ENCODE measurements around the gene DSCAML1.

Gene DSCAML1

DNA sequence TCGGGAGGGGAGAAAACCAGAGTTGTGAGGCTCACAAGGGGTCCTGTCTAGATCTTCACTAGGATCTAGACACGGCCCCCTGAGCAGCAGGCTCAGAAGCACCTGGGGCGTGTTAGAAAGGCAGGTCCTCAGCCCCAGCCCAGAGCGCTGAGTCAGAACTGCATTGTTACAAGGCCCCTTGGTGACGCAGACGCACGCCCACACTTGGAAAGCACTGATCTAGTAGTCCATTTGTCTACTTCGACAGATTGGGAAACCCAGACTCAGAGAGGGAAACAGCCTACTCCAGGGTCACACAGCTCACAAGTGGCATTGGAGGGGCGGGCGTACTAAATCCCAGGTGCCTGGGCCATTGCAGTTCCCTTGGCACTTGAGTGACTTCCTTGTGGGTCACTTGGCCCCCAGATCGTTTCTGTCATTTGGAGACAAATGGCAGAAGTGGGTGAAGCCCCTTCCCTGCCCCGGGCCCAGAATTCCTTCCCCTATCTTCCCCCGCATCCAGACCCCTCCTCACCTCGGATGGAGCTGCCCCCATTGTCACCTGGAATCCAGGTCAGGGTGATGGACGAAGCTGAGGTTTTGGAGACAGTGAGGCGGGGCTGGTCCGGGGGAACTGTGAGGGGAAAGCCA, 358.5 kb downstream of the DSCAML1 start:
- DNase-seq, result no peak

DNA sequence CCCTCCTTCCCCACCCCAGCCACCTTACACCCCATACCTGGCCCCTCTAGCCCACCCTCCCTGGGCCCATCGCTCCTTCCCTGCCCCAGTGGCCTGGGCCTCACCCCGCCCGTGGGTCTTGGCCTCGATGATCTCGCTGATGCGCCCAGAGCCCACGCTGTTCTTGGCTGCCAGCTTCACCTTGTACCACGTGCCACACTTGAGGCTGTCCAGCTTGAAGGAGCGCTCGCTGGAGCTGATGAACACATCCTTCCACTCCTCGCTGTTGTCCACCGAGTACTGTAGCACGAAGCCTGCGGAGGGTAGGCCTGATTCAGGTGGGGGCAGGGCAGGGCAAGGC, 359.3 kb downstream of the DSCAML1 start:
- DNase-seq, result no peak

DNA sequence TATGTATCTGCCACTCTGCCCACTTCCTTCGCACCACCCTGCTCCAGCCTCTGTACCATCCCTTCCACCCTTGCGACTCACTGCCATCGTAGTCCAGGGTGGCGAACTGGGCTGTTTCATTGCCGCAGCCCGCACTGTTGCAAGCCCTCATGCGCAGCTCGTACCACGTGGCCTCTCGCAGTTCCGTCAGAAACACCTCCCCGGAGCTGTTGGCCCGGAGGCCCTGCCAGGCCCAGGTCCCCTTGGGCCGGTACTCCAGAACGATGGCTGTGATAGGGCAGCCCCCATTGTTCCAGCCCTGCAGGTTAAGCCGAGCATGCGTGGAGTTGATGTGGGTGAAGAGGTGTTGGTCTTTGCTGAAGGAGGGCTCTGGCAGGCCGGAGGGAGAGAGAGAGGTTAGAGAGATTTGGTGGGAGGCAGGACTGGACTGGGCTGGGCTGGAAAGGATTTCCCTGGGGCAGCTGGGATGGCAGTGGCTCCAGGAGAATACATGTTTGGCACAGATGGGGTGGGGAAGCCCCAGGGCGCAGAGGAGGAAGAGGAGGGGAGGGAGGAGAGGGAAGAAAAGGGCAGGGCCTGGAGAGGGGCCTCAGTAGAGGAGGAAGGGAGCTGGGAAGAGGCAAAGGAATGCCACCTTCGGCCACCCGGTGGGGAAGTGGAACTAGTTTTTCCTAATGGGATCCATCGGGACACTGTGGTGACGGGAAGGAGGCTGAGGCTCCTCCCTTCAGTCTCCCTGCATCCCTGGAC, 359.8 kb downstream of the DSCAML1 start:
- DNase-seq, result no peak

DNA sequence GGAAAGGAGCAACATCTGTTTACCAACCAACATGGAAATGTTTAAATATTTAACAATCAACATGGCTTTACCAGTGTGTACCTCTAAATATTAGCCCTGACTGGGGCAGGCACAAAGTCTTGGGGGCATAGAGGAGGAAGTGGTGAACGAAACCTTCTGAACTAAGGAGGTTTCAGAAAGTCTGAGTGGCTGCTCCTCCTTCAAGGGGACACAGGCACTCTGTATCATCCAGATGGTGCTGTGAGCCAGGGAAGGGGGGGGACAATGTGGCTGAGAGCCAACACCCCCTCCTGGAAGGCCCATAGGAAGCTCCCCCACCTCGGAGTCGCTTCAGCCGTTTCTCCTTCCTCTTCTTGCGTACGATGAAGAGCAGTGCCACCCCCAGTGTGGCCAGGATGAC, 361.7 kb downstream of the DSCAML1 start:
- no peak for DNase-seq

DNA sequence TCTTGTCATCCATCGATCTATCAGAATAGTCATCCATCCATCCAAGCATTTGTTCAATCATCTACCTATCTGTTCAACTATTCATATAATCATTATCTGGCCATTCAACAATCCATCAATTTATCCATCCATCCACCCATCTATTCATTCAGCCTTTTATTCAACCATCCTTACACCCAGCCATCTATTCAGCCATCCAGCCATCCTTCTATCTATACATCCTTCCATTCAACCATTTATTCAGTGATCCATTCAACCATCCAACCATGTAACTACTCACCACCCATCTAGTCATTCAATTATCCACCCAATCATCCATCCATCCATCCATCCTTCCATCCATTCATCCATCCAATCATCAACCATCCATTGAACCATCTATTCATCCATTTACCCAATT, 362.5 kb downstream of the DSCAML1 start:
- no peak for DNase-seq

DNA sequence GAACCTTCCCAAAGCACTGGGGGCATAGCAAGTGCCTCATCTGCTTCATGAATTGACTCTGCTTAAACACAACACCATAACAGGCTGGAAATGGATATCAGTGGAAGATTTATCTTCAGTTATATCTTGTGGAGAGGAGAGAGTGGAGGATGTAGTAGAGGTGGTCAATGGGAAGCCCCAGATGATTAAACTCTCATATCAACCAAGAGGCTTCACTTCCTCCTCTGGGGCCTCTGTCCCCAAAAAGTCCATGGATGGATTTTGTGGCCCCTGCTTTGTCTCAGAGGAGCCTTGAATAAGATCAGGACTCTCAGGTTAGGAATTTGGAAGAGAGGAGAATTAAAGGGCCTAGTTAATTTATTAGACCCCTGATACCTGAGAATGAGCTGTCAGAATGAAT, 363.3 kb downstream of the DSCAML1 start:
- no peak for DNase-seq

DNA sequence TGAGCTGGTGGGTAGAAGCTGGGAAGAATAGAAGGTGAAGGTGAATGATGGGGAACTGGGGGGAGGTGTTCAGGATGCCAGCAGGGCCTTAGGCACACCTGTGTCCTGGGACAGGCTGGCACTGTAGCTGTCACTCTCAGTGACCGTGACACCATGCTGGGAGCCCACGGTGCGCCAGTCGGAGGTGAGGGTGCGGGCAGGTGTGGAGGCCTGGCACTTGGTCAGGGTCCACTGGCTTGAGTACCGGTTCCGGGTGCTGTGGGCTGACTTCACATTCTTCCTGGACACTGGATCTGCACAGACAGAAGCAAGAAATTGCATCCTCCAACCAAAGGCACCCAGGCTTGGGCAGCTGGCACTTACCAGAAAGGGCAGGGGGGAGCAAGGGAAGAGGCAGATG, 365.6 kb downstream of the DSCAML1 start:
- no peak for DNase-seq

DNA sequence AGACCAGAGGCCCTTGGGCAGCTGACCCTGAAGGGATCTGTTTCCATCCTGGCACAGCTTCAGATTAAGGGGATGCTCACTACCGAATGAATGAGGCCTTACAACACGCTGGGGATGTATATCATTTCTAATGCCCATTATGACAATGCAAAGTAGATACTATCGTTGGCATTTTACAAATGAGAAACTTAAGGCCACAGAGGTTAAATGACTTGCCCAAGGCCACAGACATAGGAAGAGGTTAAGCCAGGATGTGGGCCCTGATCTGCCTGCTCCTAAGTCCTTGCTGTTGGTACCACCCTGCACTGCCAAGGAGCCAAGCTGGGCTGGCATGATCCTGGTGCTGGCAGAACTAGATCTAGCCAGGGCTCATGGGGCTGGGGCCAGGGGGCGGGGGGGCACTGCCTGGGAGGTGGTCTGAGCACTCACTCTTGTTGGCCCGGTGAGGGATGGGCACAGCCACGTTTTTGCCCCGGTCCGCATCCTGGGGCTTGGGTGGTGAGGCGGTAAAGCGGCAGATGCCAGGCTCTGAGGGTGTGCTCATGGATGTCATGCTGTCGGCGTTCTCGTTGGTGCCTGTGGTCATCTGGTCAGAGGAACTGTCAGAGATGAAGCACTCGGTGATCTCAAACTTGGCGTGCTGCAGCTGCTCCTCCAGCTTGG, 366.6 kb downstream of the DSCAML1 start:
- no peak for DNase-seq

DNA sequence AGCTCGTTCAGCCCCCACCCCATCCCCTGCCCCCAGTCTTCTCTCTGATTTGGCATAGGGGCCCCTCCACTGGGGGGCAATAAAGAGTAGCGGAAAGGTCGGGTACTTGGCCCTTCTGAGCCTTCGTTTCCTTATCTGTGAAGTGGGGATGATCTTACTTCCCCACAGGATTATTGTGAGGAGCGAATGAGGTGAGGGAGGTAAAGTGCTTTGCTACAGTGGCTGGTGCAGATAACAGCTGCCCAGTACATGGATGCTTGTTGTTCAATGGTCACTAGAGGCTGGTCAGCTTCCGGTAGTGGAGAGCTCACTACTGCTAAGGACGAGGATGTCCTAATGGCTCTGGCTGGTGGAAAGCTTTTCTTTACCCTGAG, 368.2 kb downstream of the DSCAML1 start:
- DNase-seq, result no peak

DNA sequence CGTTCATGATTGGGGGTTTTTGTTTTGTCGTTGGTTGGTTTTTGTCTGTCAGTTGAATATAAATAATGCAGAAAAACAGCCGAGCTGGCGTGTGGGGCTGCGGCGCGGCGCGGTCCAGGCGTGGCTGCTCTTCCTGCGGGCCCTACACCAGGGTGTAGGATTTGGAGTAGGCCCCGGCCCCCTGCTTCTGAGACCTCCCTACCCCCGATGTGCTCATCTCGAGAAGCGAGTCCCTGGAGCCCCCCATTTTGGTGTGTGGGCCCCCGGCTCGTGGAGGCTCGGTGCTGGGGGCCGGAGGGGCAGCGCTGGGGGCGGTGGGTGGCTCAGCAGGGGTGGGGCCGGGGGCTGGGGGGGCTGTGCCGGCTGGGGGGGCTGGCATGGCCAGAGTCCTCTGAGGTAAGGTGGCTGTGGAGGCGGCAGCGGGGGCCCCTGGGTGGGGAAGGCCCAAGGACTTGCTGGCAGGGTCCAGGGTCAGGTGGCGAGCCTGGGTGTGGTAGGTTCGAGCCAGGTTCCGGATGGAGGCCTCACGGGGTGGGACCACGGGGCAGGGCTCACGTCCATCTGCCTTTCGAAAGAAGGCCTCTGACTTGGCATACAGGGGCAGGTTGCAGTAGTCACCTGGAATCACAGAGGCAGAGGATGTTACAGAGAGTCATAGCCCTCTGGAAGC, 368.7 kb downstream of the DSCAML1 start:
- no peak for DNase-seq

DNA sequence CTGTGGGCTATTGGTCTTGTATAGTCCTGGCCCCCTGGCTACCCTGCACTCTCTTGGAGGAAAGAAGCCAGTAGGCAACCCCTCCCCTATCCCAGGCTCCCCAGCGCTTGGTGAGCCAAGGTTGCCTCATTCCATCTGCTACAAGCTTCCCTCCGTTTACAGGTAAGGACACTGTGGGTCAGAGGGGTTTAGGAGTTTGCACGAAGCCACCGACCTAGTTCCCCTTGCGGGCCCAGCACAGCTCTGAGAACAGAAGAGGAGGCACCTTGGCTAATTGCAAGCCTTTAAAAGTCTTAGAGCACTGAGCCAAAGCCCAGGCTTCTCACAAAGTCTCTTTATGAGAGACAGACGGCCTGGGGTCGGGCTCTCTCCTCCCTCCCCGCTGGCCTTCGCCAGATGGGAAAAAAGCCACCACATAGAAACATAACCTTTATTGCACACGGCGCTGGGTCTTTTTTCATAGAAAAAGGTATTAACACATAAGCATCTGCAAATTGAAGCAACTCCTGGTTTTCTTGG, 369.6 kb downstream of the DSCAML1 start:
- no peak for DNase-seq

DNA sequence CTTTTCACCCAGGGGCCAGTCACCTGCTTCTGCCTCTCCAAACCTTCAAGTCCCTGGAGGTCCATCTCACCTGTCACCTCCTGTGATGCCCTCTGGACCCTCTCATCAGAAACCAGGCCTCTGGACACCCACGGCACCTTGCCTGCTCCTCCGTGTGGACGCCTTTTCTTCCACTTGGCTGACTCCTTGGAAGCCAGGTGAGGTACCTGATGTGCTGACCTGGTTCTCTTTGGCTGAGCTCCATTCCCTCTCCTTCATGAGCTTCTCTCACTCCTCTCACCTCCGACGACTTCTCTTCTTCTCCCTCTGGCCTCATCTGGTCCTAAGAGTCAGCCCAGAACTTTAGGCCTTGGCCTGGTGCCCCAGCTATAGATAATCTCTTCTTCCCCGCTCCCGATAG, 370.1 kb downstream of the DSCAML1 start:
- no peak for DNase-seq

DNA sequence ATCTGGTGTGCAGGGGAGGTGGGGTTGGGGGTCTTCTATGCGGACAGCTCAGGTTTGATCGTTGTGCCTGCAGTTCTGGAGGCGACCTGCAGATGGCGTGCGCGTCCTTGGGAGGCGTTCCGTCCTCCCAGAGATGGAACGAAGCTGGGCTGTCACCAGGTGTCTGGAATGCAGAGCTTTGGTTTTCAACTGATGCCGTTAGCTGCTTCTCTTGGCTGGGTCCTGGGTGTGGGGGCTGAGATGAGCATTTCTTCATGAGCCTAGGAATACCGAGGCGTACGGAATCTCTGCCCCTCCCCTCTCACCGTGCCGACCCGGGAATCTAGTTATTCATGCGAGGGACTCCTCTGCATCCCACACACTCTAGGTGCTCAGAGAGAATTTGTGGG, 370.7 kb downstream of the DSCAML1 start:
- DNase-seq, result peak; percentile 15

DNA sequence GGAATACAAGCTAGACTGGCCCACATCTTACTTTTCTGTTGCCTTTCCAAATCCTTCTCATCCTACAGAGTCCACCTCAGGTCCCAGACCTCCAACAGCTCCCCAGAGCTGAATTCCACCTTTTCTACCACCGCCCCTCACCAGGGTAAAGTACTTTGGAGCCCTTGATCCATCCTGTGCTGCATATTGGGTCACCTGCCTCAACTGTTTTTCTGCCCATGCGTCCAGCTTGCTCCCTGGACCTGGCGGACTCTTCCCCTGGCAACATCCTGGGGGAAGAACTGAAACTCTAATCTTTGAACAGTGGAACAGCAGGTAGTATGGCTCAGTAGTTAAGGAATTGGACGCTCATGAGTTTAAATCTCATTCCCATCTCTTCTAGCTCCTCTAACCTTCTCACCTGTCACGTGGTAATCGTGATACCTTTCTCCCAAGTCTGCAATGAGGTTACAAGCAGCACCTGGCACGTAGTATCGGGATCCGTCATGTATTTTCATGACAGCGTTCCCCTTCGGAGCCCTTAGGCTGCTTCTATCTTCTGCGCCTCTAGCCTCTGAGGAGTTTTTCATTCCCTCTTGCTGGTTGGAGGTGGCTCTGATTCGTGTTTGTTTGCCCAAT, 371.2 kb downstream of the DSCAML1 start:
- DNase-seq, result no peak

DNA sequence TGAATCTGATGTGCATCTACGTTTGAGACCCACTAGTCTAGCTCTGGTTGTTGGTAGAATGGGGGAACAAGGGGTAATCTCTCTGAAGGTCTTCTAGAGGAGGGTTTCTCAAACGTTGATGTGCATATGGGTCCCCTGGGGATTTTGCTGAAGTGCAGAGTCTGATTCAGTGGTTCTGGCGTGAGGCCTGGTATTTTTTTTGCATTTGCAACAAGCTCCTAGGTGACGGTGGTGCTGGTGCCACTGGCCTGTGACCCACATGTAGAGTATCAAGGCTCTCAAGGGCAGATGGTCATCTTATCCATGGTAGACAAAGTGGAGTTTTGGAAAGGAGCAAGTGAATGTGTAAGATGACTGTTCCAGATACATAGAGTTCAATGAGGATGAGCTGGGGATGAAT, 372.2 kb downstream of the DSCAML1 start:
- no peak for DNase-seq

DNA sequence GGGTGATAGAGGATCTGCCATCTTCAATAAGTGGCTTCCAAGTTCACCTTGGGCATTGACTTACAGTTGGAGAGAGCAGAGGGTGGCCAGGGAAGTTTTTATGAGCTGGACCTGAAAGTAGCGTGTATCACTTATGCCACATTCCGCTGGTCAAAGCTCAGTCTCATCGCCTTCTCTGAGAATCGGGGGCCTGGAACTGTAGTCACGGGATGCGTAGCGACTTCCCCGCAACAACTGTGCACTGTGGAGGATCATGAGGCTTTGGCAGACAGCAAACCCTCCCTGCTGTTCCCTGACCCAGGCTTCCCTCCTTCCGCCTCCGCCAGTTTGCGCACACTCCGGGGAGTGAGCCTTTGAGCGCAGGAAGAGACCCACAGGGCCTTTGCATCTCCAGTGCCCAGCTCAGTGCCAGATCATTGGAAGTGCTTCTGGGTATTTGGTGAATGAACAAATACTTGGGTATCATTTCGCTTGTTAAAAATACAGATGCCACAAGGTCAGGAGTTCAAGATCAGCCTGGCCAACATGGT, 373.9 kb downstream of the DSCAML1 start:
- no peak for DNase-seq

DNA sequence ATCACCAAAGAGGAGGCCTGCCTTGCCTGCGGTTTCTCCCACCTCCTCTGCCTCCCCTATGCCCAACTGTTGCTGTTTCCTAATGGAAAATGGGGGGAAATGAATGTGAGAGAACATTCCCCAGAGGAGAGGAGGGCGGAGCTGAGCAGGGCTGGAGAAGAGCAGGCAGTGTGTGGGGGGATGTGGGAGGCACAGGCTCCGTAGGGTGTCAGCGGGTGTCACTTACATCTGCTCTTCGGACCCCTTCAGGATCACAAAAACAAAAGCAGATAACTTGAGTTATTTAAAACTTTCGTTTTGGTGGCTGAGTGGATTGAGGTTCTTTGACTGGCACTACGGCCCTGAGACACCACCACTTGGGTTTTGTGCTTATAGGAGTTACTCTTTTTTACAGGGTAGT, 375.5 kb downstream of the DSCAML1 start:
- no peak for DNase-seq

DNA sequence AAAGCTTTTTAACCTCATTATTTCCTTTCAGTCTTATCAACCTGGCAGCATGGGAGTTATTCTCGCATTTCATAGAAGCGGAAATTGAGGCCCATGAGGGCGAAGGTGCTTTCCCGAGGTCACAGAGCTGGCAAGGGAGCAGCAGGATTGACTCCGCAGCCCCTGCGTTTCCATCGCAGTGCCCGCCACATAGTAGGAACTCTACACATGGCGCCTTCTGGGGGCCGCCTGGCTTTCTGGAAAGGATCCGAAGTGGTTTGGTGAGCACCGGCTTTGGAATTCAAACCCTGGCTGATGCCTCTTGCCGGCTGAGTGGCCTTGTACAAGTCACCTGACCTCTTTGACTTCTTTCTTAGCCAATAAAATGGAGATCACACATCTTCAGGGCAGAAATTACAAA, 376.0 kb downstream of the DSCAML1 start:
- no peak for DNase-seq

DNA sequence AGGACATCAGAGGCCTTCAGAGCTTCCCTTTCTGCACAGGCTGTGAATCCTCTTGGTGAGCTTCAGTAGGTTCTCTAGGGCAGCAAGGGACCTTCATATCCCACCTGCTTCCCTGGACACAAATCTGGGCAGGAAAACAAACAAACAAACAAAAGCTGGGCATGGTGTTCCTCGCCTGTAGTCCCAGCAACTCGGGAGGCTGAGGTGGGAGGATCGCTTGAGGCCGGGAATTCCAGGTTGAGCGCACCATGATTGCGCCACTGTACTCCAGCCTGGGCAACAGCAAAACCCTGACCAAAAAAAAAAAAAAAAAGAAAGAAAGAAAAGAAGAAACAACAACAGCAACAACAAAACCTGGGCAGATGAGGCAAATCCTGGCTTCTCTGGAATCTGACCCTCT, 376.4 kb downstream of the DSCAML1 start:
- no peak for DNase-seq

DNA sequence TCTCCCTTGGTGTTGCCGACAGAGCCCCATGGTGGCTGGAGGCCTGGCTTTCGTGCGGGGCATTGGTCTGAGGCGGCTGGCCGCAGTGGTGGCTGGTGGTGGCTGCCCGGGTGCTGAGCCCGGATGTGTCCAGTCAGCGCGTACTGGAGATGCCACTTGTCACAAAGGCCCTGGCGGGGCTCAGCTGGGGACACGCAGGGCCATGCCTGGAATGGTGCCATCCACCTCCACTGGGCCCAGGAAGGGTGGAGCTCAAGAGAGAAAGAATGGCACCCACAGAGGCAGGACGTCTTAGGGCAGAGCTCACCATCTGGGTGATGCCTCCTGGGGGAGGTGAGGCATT, 376.9 kb downstream of the DSCAML1 start:
- DNase-seq, result no peak

DNA sequence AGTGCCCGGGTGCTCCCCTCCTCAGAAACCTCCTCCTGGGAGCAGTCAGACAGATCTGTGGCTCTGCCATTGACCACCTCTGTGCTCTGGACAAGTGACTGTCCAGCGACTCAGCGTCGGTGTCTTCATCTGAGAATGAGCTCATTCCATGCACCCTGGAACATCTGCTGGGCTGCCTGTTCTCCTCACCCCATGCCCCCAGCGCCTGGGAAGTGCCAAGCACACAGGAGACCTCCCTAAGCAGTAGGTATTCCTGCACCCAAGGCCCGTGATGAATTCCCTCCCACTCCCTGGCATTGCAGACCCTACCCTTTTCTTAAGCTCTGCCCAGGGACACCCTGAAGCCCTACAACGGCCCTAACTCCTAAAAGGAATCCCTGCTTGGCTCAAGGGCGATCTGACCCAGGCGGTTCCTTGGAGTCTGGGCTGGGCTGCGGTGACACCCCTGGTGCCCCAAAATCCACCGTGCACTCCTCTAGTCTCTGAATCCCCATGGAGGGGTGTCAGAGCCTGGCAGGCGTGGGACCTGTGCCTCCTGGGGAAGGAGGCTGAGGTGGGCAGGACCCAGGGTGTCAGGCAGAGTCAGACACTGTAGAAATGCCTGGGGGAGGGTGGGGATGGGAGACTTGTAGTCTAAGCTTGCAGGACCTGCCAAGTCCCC, 377.4 kb downstream of the DSCAML1 start:
- DNase-seq, result no peak

DNA sequence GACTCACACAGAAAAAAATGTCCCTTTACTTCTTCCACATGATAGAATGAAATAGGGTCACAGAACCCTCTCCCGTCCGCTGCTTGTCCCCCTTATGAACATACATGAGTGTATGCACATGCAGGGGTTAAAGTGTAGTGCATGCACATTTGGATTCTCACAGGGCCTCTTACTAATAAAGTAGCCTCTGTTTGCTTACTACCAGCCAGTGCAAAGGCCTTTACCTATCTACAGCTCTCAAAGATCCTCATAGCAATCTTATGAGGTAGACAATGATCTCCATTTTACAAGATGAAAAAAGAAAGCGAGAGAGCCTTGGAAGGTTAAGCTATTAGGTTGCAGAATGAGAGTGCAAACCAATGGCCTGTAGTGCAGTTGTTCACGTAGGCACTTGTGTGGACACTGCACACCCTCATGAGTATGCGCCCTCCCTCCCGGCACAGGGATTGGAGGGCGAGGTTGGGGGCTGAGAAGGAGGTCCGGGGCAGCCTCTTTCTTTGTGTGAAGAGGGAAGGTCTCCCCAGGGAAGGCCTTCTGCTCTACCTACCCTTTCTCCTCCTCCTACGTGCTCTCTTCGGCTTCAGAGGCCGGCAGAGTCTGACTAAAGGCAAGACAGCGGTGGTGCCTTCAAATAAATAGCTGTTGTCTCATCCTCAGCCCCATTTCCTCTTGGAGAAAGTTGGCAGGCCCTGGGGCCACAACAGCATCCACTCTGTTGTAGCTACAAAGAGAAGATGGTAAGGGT, 378.1 kb downstream of the DSCAML1 start:
- DNase-seq, result no peak
